Testis (tissue), 2 donors: ENCODE results near the gene BSN.

Source experiments
- POLR2A ChIP-seq: fragments of 450-650 bp; IDR thresholded peaks from one replicate; pipeline ENCODE4 v1.6.1; 2017; ENCODE audit warnings: antibody characterized with exemption, mild to moderate bottlenecking, moderate library complexity
- TF ChIP-seq, protein P1 (sequence below), 3 experiments: fragments of 450-650 bp in 2 of 3; fragments of 200-600 bp in 1 of 3; sonication (generic) in 1 of 3; IDR thresholded peaks; one replicate each; pipeline ENCODE4 v1.5.1; 2016 to 2019; ENCODE audit warnings: antibody characterized with exemption in 3 of 3, mild to moderate bottlenecking in 2 of 3, moderate library complexity in 1 of 3

GRCh38 chr3:49625071-49625470, 70.8 kb downstream of the BSN start:
- TF ChIP-seq, protein P1, sequence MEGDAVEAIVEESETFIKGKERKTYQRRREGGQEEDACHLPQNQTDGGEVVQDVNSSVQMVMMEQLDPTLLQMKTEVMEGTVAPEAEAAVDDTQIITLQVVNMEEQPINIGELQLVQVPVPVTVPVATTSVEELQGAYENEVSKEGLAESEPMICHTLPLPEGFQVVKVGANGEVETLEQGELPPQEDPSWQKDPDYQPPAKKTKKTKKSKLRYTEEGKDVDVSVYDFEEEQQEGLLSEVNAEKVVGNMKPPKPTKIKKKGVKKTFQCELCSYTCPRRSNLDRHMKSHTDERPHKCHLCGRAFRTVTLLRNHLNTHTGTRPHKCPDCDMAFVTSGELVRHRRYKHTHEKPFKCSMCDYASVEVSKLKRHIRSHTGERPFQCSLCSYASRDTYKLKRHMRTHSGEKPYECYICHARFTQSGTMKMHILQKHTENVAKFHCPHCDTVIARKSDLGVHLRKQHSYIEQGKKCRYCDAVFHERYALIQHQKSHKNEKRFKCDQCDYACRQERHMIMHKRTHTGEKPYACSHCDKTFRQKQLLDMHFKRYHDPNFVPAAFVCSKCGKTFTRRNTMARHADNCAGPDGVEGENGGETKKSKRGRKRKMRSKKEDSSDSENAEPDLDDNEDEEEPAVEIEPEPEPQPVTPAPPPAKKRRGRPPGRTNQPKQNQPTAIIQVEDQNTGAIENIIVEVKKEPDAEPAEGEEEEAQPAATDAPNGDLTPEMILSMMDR (IDR thresholded peaks at IDR 0.05): no peak
- TF ChIP-seq POLR2A: no peak
